Measurements from ENCODE around the gene CORO6. TPM values are rescaled to one million over a fixed set of nuclear protein-coding genes. Genes with fewer than 3 reads are reported as not detected.

The CORO6 gene
- total RNA-seq, 1 experiment from 2014 or later: 35.0 TPM

GRCh38 chr17:29583324-29584248 lies 39.1 kb downstream of the CORO6 start:
- intact Hi-C loops (cut with micrococcal nuclease; ENCODE audit: unreplicated experiment): no loop called here
- no peak for DNase-seq

GRCh38 chr17:29582772-29583171 lies 39.9 kb downstream of the CORO6 start:
- peaks cover 11% of the 10 kb centered on the region for H4K20me1 ChIP-seq (ENCODE audit: insufficient read depth)
- H3K27me3 ChIP-seq (ENCODE audit: insufficient read depth, low read depth): no peaks in the 10 kb centered on the region
- peaks cover 9% of the 10 kb centered on the region; the same call in 1 of the 2 replicates for H3K4me1 ChIP-seq (replicated peaks; ENCODE audit: insufficient read depth)
- ChIA-PET POLR2A (ENCODE audit: unreplicated experiment) (interaction anchor here (0.5 kb wide), 1 partner anchor 109 kb away, joined by 8 read pairs; no protein-coding TSS in a partner anchor), CTCF (interaction anchor here (0.6 kb wide), 1 partner anchor 439 kb away, joined by 3 read pairs; no protein-coding TSS in a partner anchor)
- peak in 1 of 2 experiments; percentile 12 for DNase-seq
- TF ChIP-seq EZH2 (IDR thresholded peaks at IDR 0.05; ENCODE audit: low read depth): no peak
- no peak overlapping the region for H3K27ac ChIP-seq
- H3K9me2 ChIP-seq (ENCODE audit: insufficient read depth): no peaks in the 10 kb centered on the region
- H2AFZ ChIP-seq: no peak overlapping the region
- BruUV-seq (replicated peaks): no TSS peak
- intact Hi-C loops (cut with micrococcal nuclease; ENCODE audit: unreplicated experiment): no loop called here
- H3K9me3 ChIP-seq (ENCODE audit: insufficient read depth, low read depth): no peaks in the 10 kb centered on the region
- H3F3A ChIP-seq (ENCODE audit: insufficient read depth, low read depth): no peaks in the 10 kb centered on the region
- no peak overlapping the region for H3K4me2 ChIP-seq
- H3K36me3 ChIP-seq (ENCODE audit: low read depth): no peaks in the 10 kb centered on the region
- H3K79me2 ChIP-seq (ENCODE audit: low read depth): peaks cover 36% of the 10 kb centered on the region
- no peak overlapping the region for H3K4me3 ChIP-seq

More at GRCh38 chr17:29583324-29584248, 39.1 kb downstream of the CORO6 start:
- CTCF ChIA-PET: no interaction called here
- TF ChIP-seq EZH2 (IDR thresholded peaks at IDR 0.05; ENCODE audit: low read depth) (no peak), CTCF (conservative IDR thresholded peaks at IDR 0.05) (no peak)
- no peaks in the 10 kb centered on the region for H3K9me3 ChIP-seq (ENCODE audit: insufficient read depth, low read depth)
- peaks cover 13% of the 10 kb centered on the region; the same call in 1 of the 2 replicates for H3K4me1 ChIP-seq (replicated peaks; ENCODE audit: insufficient read depth)
- H2AFZ ChIP-seq: no peak overlapping the region
- POLR2A ChIA-PET (ENCODE audit: unreplicated experiment): interaction anchor here (0.5 kb wide), 1 partner anchor 109 kb away, joined by 8 read pairs; no protein-coding TSS in a partner anchor
- H3K4me3 ChIP-seq: no peak overlapping the region
- H3K79me2 ChIP-seq (ENCODE audit: low read depth): peaks cover 44% of the 10 kb centered on the region
- H3K36me3 ChIP-seq (ENCODE audit: low read depth): no peaks in the 10 kb centered on the region
- H4K20me1 ChIP-seq (ENCODE audit: insufficient read depth): peaks cover 14% of the 10 kb centered on the region
- no peaks in the 10 kb centered on the region for H3F3A ChIP-seq (ENCODE audit: insufficient read depth, low read depth)
- H3K4me2 ChIP-seq: no peak overlapping the region
- H3K27ac ChIP-seq: no peak overlapping the region
- H3K27me3 ChIP-seq (ENCODE audit: insufficient read depth, low read depth): no peaks in the 10 kb centered on the region
- no TSS peak for BruUV-seq (replicated peaks)
- H3K9me2 ChIP-seq (ENCODE audit: insufficient read depth): no peaks in the 10 kb centered on the region

GRCh38 chr17:29582254-29582765 lies 40.4 kb downstream of the CORO6 start:
- H3K4me2 ChIP-seq: no peak overlapping the region
- H3K36me3 ChIP-seq (ENCODE audit: low read depth): no peaks in the 10 kb centered on the region
- POLR2A ChIA-PET (ENCODE audit: unreplicated experiment): interaction anchor here (0.6 kb wide), 1 partner anchor 212 kb away, joined by 3 read pairs; no protein-coding TSS in a partner anchor
- no peak overlapping the region for H3K27ac ChIP-seq
- TF ChIP-seq EZH2 (IDR thresholded peaks at IDR 0.05; ENCODE audit: low read depth) (no peak), CTCF (conservative IDR thresholded peaks at IDR 0.05) (no peak)
- H3K9me2 ChIP-seq (ENCODE audit: insufficient read depth): no peaks in the 10 kb centered on the region
- BruUV-seq (replicated peaks): no TSS peak
- H3K9me3 ChIP-seq (ENCODE audit: insufficient read depth, low read depth): no peaks in the 10 kb centered on the region
- no peak overlapping the region for H3K4me3 ChIP-seq
- peaks cover 32% of the 10 kb centered on the region for H3K79me2 ChIP-seq (ENCODE audit: low read depth)
- no peaks in the 10 kb centered on the region for H3F3A ChIP-seq (ENCODE audit: insufficient read depth, low read depth)
- intact Hi-C loops (cut with micrococcal nuclease; ENCODE audit: unreplicated experiment): no loop called here
- CTCF ChIA-PET: interaction anchor here (0.6 kb wide), 1 partner anchor 439 kb away, joined by 3 read pairs; no protein-coding TSS in a partner anchor
- DNase-seq: peak in 1 of 2 experiments; percentile 3
- no peaks in the 10 kb centered on the region for H3K27me3 ChIP-seq (ENCODE audit: insufficient read depth, low read depth)
- no peak overlapping the region for H2AFZ ChIP-seq
- peaks cover 11% of the 10 kb centered on the region for H4K20me1 ChIP-seq (ENCODE audit: insufficient read depth)
- H3K4me1 ChIP-seq (replicated peaks; ENCODE audit: insufficient read depth): peaks cover 4% of the 10 kb centered on the region; the same call in 1 of the 2 replicates
